ENCODE data around the gene EML1. TPM values are rescaled to one million over a fixed set of nuclear protein-coding genes. Genes with fewer than 3 reads are reported as not detected.
A peak's percentile ranks its signal among the peaks of the same experiment; 100 is the strongest.

Gene EML1
- total RNA-seq, 1 donor from 2014 or later, result 34.5 TPM

DNA sequence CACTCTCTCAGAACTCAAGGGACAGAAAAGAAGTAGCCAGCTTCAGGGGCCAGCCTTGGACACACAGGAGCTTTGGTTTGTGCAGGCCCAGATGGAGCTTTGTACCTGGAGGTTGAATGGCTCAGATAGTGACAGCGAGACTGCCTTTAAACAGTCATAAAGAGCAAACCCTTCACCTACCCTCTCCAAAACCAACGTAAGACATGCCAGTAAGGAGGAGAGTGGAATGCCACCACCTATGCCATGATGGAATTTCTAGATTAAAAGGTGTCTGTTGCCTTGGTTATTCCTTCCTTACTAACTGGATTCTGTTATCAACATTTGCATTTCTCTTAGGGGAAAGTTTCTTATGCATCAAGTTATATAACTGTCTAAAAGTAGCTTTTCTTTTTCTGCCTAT lies 98.1 kb downstream of the EML1 start:
- ATAC-seq (no peak), DNase-seq (no peak)
- no peaks in the 10 kb centered on the region for H3K4me1 ChIP-seq
- intact Hi-C loops (cut with DNase I), result no loop called here
- H3K27ac ChIP-seq, result no peak overlapping the region
- H3K4me3 ChIP-seq, result no peak overlapping the region
- peaks cover under 1% of the 10 kb centered on the region for H3K36me3 ChIP-seq
- H3K27me3 ChIP-seq (ENCODE audit: low read depth), result no peaks in the 10 kb centered on the region
- H3K9me3 ChIP-seq, result no peaks in the 10 kb centered on the region
- no peak for TF ChIP-seq CTCF (IDR thresholded peaks at IDR 0.05)

DNA sequence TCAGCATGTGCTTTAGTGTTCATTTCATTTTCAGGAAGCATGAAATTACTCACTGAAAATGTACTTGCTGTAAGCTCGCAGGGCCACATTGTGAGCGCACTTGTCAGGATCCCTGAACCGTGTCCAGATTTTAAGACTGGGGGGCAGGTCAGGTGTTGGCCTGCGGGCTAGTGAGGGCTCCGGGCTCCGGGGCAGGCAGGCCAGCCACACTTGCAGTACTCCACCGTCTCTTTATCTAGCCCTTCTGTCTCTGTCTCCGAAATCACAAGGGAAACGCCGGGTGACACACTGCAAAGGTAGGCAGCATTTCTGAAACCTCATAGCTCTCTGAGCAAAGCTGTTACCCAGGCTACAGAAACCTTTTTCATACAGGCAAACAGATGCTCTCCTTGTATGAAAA lies 98.7 kb downstream of the EML1 start:
- H3K27ac ChIP-seq, result no peak overlapping the region
- peaks cover 5% of the 10 kb centered on the region for H3K36me3 ChIP-seq
- no peaks in the 10 kb centered on the region for H3K27me3 ChIP-seq (ENCODE audit: low read depth)
- DNase-seq, result no peak
- TF ChIP-seq CTCF (IDR thresholded peaks at IDR 0.05), result no peak
- H3K4me1 ChIP-seq, result no peaks in the 10 kb centered on the region
- no peak overlapping the region for H3K4me3 ChIP-seq
- no peaks in the 10 kb centered on the region for H3K9me3 ChIP-seq
- intact Hi-C loops (cut with DNase I), result no loop called here
- ATAC-seq, result no peak

GRCh38 chr14:99892406-99892805 lies 99.2 kb downstream of the EML1 start:
- Histone ChIP-seq H3K9me3 (no peaks in the 10 kb centered on the region), H3K36me3 (peaks cover 10% of the 10 kb centered on the region), H3K4me3 (no peak overlapping the region), H3K4me1 (no peaks in the 10 kb centered on the region), H3K27me3 (ENCODE audit: low read depth) (no peaks in the 10 kb centered on the region), H3K27ac (no peak overlapping the region)
- intact Hi-C loops (cut with DNase I), result no loop called here
- DNase-seq (no peak), ATAC-seq (no peak)
- TF ChIP-seq CTCF (IDR thresholded peaks at IDR 0.05), result no peak

DNA sequence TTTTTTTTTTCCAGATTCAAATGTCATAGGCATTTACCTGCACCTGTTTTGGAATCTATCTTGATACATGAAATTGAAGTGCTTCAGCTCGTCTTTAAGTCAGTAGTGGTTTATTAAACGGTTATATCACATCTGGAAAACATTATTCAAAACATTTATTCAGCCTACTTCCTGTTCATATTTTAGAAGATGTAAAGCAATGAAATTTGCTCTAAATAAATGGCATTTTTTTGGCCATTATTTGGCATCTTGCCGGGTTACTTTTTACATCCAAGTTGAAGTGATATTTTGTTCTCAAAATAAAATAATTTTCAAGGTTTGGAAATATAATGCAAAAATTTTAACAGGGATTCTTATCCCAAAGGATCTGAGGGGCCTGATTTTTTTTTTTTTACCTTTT lies 103.1 kb downstream of the EML1 start:
- no peak for TF ChIP-seq CTCF (IDR thresholded peaks at IDR 0.05)
- H3K9me3 ChIP-seq, result no peaks in the 10 kb centered on the region
- H3K36me3 ChIP-seq, result peaks cover 27% of the 10 kb centered on the region
- H3K4me1 ChIP-seq, result no peaks in the 10 kb centered on the region
- H3K27ac ChIP-seq, result no peak overlapping the region
- intact Hi-C loops (cut with DNase I), result no loop called here
- no peaks in the 10 kb centered on the region for H3K27me3 ChIP-seq (ENCODE audit: low read depth)
- no peak for DNase-seq
- ATAC-seq, result no peak
- no peak overlapping the region for H3K4me3 ChIP-seq

DNA sequence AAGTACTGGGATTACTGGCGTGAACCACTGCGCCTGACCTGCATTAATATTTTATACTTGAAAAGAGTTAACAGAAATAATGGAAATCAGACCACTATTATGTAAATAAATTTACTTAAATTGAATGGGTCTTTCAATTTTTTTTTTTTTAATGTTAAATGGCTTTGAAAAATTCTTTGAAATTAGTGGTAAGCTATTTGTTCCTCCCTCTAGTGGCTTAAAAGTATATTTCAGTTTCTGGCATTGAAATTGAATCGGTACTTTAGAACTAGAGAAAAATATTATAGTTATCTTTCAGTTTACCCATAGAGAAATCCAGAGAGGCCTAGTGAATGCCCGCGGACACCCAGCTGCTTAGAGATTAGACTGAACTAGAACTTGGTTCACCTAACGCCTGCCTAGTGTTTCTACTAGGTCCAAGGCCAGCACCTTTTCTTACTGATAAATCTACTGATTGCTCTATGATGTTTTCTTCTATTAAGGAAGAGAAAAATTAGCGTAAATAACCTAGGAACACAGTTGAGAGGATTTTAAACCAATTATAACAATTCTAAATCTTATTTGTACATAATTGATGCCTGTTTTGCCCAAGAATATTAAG lies 106.5 kb downstream of the EML1 start:
- TF ChIP-seq CTCF (IDR thresholded peaks at IDR 0.05), result peak; percentile 51
- Histone ChIP-seq H3K4me1 (no peaks in the 10 kb centered on the region), H3K4me3 (no peak overlapping the region), H3K27ac (no peak overlapping the region), H3K9me3 (no peaks in the 10 kb centered on the region), H3K36me3 (peaks cover 46% of the 10 kb centered on the region), H3K27me3 (ENCODE audit: low read depth) (no peaks in the 10 kb centered on the region)
- intact Hi-C loops (cut with DNase I), result no loop called here
- DNase-seq, result no peak
- ATAC-seq, result no peak

- Histone ChIP-seq H3K4me1 (no peaks in the 10 kb centered on the region), H3K4me3 (no peak overlapping the region), H3K36me3 (peaks cover 43% of the 10 kb centered on the region), H3K9me3 (no peaks in the 10 kb centered on the region), H3K27me3 (ENCODE audit: low read depth) (no peaks in the 10 kb centered on the region), H3K27ac (no peak overlapping the region)
- DNase-seq (no peak), ATAC-seq (no peak)
- no peak for TF ChIP-seq CTCF (IDR thresholded peaks at IDR 0.05)
- intact Hi-C loops (cut with DNase I), result no loop called here
These were observed 109.7 kb downstream of the EML1 start for GRCh38 chr14:99902925-99903324.
